Ovary (tissue), 3 donors: ENCODE data around the gene CHID1.

Experiments
- EP300 ChIP-seq: sonication (generic); formaldehyde crosslinking; IDR thresholded peaks from one replicate; pipeline ENCODE4 v1.6.1; 2017; ENCODE audit warnings: antibody characterized with exemption
- POLR2A ChIP-seq: fragments of 450-650 bp; IDR thresholded peaks from one replicate; pipeline ENCODE4 v1.6.1; 2017; ENCODE audit warnings: antibody characterized with exemption, mild to moderate bottlenecking, moderate library complexity
- TF ChIP-seq, protein P1 (sequence below), 3 donors: fragments of 450-650 bp in 2 of 3; fragments of 200-600 bp in 1 of 3; IDR thresholded peaks; one replicate each; pipeline versions ENCODE4 v1.5.1 to v1.8.0; 2016 to 2022; ENCODE audit warnings: antibody characterized with exemption in 3 of 3, mild to moderate bottlenecking in 1 of 3
- donor health status: DM: no; HTN: no; CAD: no.

DNA sequence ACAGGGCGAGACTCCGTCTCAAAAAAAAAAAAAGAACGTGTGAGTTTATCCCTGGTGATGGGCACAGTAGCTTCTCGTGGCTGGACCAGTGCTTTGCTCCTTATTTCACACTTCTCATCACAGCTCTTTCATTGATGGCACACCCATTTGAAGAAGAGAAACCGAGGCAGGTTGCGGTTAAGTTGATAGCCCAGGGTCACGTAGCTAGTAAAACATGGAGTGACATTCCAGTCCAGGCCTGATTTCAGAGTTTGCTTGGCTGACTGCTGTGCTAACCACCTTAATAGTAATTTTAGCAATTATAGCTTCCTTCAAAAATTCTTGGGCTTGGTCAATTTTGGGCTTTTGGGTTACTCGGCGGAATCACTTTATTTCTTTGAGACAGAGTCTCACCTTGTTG, 40.9 kb upstream of the CHID1 start:
- TF ChIP-seq, protein P1, sequence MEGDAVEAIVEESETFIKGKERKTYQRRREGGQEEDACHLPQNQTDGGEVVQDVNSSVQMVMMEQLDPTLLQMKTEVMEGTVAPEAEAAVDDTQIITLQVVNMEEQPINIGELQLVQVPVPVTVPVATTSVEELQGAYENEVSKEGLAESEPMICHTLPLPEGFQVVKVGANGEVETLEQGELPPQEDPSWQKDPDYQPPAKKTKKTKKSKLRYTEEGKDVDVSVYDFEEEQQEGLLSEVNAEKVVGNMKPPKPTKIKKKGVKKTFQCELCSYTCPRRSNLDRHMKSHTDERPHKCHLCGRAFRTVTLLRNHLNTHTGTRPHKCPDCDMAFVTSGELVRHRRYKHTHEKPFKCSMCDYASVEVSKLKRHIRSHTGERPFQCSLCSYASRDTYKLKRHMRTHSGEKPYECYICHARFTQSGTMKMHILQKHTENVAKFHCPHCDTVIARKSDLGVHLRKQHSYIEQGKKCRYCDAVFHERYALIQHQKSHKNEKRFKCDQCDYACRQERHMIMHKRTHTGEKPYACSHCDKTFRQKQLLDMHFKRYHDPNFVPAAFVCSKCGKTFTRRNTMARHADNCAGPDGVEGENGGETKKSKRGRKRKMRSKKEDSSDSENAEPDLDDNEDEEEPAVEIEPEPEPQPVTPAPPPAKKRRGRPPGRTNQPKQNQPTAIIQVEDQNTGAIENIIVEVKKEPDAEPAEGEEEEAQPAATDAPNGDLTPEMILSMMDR (IDR thresholded peaks at IDR 0.05) = no peak
- TF ChIP-seq POLR2A (no peak), EP300 (no peak)
